HepG2 (cell line): ENCODE data around the gene TM7SF3. TPM values are rescaled to one million over a fixed set of nuclear protein-coding genes. Genes with fewer than 3 reads are reported as not detected.

Experiments
- AFF4 ChIP-seq: sonication (generic); formaldehyde crosslinking; IDR thresholded peaks from 2 replicates; pipeline ENCODE4 v1.4.0; 2020; ENCODE audit warnings: missing genetic modification reagents
- BCLAF1 ChIP-seq: fragments of 450-650 bp; IDR thresholded peaks from 2 replicates; pipeline ENCODE4 v1.6.1; 2017; ENCODE audit warnings: mild to moderate bottlenecking
- CAMTA2 ChIP-seq: sonication (generic); formaldehyde crosslinking; IDR thresholded peaks from 2 replicates; pipeline ENCODE4 v1.4.0; 2020; ENCODE audit warnings: mild to moderate bottlenecking, missing genetic modification reagents, borderline replicate concordance
- CREB3 ChIP-seq: sonication (generic); formaldehyde crosslinking; IDR thresholded peaks from 2 replicates; pipeline ENCODE4 v1.5.0; 2020; ENCODE audit warnings: missing genetic modification reagents
- MAFK ChIP-seq, 2 experiments: IDR thresholded peaks in 1 of 2; conservative IDR thresholded peaks in 1 of 2; 2 replicates each; pipeline ENCODE4 v1.6.1; 2011; ENCODE audit warnings: improper control_type of control experiment in 2 of 2, low read length in 2 of 2
- MED13 ChIP-seq: sonication (generic); formaldehyde crosslinking; IDR thresholded peaks from 2 replicates; pipeline ENCODE4 v1.5.0; 2020; ENCODE audit warnings: missing genetic modification reagents
- SATB2 ChIP-seq: sonication (generic); formaldehyde crosslinking; IDR thresholded peaks from 2 replicates; pipeline ENCODE4 v1.5.0; 2020; ENCODE audit warnings: missing genetic modification reagents
- SMAD1 ChIP-seq: sonication (generic); formaldehyde crosslinking; IDR thresholded peaks from 2 replicates; pipeline ENCODE4 v1.4.0; 2020; ENCODE audit warnings: missing genetic modification reagents, low read depth, mild to moderate bottlenecking, borderline replicate concordance
- YEATS4 ChIP-seq: sonication (generic); formaldehyde crosslinking; IDR thresholded peaks from 2 replicates; pipeline ENCODE4 v1.4.0; 2020; ENCODE audit warnings: missing genetic modification reagents, borderline replicate concordance
- ZBTB2 ChIP-seq: sonication (generic); formaldehyde crosslinking; IDR thresholded peaks from 2 replicates; pipeline ENCODE4 v1.8.0; 2022; ENCODE audit warnings: low read depth, missing genetic modification reagents
- ZNF251 ChIP-seq: sonication (generic); formaldehyde crosslinking; IDR thresholded peaks from 2 replicates; pipeline ENCODE4 v1.9.0; 2021; ENCODE audit warnings: mild to moderate bottlenecking, missing genetic modification reagents
- ZNF276 ChIP-seq: sonication (generic); formaldehyde crosslinking; IDR thresholded peaks from 2 replicates; pipeline ENCODE4 v1.4.0; 2020; ENCODE audit warnings: mild to moderate bottlenecking, low read depth, missing genetic modification reagents
- ZNF577 ChIP-seq: sonication (generic); formaldehyde crosslinking; IDR thresholded peaks from 2 replicates; pipeline ENCODE4 v1.4.0; 2020; ENCODE audit warnings: mild to moderate bottlenecking, low read depth, missing genetic modification reagents, borderline replicate concordance
- ZNF598 ChIP-seq: sonication (generic); formaldehyde crosslinking; IDR thresholded peaks from 2 replicates; pipeline ENCODE4 v1.5.1; 2020; ENCODE audit warnings: mild to moderate bottlenecking, missing genetic modification reagents, borderline replicate concordance
- ZNF644 ChIP-seq: IDR thresholded peaks from 2 replicates; pipeline ENCODE4 v1.6.1; 2016; ENCODE audit warnings: low read depth
- ZSCAN22 ChIP-seq: sonication (generic); formaldehyde crosslinking; IDR thresholded peaks from 2 replicates; pipeline ENCODE4 v1.4.0; 2020; ENCODE audit warnings: mild to moderate bottlenecking, missing genetic modification reagents
- polyA plus RNA-seq, 8 experiments: library from polyadenylated mRNA; depleted of rRNA in 3 of 8; stranded (reverse) in 7 of 8; unstranded in 1 of 8; fragments of >200 nt; fragmentation: Illumina TruSeq in 4 of 8; extraction: Trizol in 4 of 8; gene quantifications; 2 replicates each; pipeline versions ENCODE4 v1.2.1 to v1.2.3, GENCODE V29; 2011 to 2016; ENCODE audit warnings: low read depth in 4 of 8, missing spikeins in 1 of 8, mixed read lengths in 1 of 8; ENCODE audit not compliant: insufficient read depth in 1 of 8
- total RNA-seq, 5 experiments: library from RNA; depleted of rRNA; stranded (reverse); fragments of >200 nt; fragmentation: Illumina TruSeq; extraction: Trizol; gene quantifications; 2 replicates each; pipeline ENCODE4 v1.2.3, GENCODE V29; 2016; ENCODE audit warnings: low read depth in 1 of 5
- TF ChIP-seq, protein P1 (sequence below): IDR thresholded peaks from 2 replicates; pipeline ENCODE4 v1.6.1; 2012; ENCODE audit warnings: inconsistent platforms

The TM7SF3 gene
- total and polyA plus RNA-seq, 2 of the 13 experiments (the other 11 are each of a cell fraction or from before 2014, with no cell fraction given): 116 to 142 TPM

GRCh38 chr12:26937863-26938700 is 76.1 kb downstream of the TM7SF3 start, which contains the start of the genes FGFR1OP2 and INTS13 (continued):
- TF ChIP-seq ZNF276 (CRISPR knock-in tag) (no peak), CREB3 (CRISPR knock-in tag) (no peak), ZNF577 (CRISPR knock-in tag) (no peak), ZBTB2 (CRISPR knock-in tag) (peak; percentile 60), CAMTA2 (CRISPR knock-in tag) (0 out of 2 replicates have a peak, but pooled peaks have one; percentile 51), MAFK (conservative IDR thresholded peaks at IDR 0.05 in 1 of 2, IDR thresholded peaks at IDR 0.05 in 1 of 2; ENCODE audit: low read length in 2 of 2) (0 out of 4 replicates have a peak, but pooled peaks of 1 of the 2 experiments have one; percentile 12), ZNF644 (no peak), BCLAF1 (no peak), MED13 (CRISPR knock-in tag) (0 out of 2 replicates have a peak, but pooled peaks have one; percentile 44), ZNF251 (CRISPR knock-in tag) (no peak), YEATS4 (CRISPR knock-in tag) (peak; percentile 51; the same call in 1 of the 2 replicates), ZSCAN22 (CRISPR knock-in tag) (no peak), ZNF598 (CRISPR knock-in tag) (no peak), AFF4 (CRISPR knock-in tag) (no peak), SMAD1 (CRISPR knock-in tag) (no peak), SATB2 (CRISPR knock-in tag) (no peak)
- TF ChIP-seq, protein P1, sequence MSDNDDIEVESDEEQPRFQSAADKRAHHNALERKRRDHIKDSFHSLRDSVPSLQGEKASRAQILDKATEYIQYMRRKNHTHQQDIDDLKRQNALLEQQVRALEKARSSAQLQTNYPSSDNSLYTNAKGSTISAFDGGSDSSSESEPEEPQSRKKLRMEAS: peak; percentile 24
